ENCODE results near the gene HES2. TPM values are rescaled to one million over a fixed set of nuclear protein-coding genes. Genes with fewer than 3 reads are reported as not detected.
A peak's percentile ranks its signal among the peaks of the same experiment; 100 is the strongest.
"Not testable (repeated sequence)": the region's sequence is repeated elsewhere in the genome, so short reads cannot be mapped to it uniquely, and the experiment has no call there.

Gene HES2
- total RNA-seq, 1 donor from 2014 or later, result not detected

- DNase-seq (ENCODE audit: missing footprints); ATAC-seq; intact Hi-C loops (cut with DNase I): not testable (repeated sequence)
Measured at GRCh38 chr1:6455752-6456520, 36.2 kb upstream of the HES2 start.

GRCh38 chr1:6454856-6455751, 35.4 kb upstream of the HES2 start:
- intact Hi-C loops (cut with DNase I), result no loop called here
- ATAC-seq (no peak), DNase-seq (ENCODE audit: missing footprints) (no peak)

GRCh38 chr1:6453895-6454855, 34.5 kb upstream of the HES2 start:
- intact Hi-C loops (cut with DNase I); DNase-seq (ENCODE audit: missing footprints); ATAC-seq: not testable (repeated sequence)

- ATAC-seq, result no peak
Measured at GRCh38 chr1:6450943-6451373, 31.2 kb upstream of the HES2 start.

GRCh38 chr1:6450486-6450885, 30.8 kb upstream of the HES2 start:
- ATAC-seq; intact Hi-C loops (cut with DNase I); DNase-seq (ENCODE audit: missing footprints): not testable (repeated sequence)

More at GRCh38 chr1:6450943-6451373, 31.2 kb upstream of the HES2 start:
- no peak for DNase-seq (ENCODE audit: missing footprints)
- intact Hi-C loops (cut with DNase I), result no loop called here

GRCh38 chr1:6450005-6450450, 30.3 kb upstream of the HES2 start:
- no peak for ATAC-seq
- intact Hi-C loops (cut with DNase I), result no loop called here
- no peak for DNase-seq (ENCODE audit: missing footprints)

- intact Hi-C loops (cut with DNase I), result no loop called here
- DNase-seq (ENCODE audit: missing footprints) (no peak), ATAC-seq (peak; percentile 53)
Measured at GRCh38 chr1:6448749-6449631, 29.3 kb upstream of the HES2 start.

GRCh38 chr1:6447818-6448748, 28.4 kb upstream of the HES2 start:
- DNase-seq (ENCODE audit: missing footprints) (no peak), ATAC-seq (no peak)
- intact Hi-C loops (cut with DNase I), result no loop called here

- ATAC-seq (no peak), DNase-seq (ENCODE audit: missing footprints) (no peak)
- intact Hi-C loops (cut with DNase I), result no loop called here
Measured at GRCh38 chr1:6447016-6447817, 27.5 kb upstream of the HES2 start.

- DNase-seq (ENCODE audit: missing footprints), result no peak
- no peak for ATAC-seq
- intact Hi-C loops (cut with DNase I), result no loop called here
Measured at GRCh38 chr1:6446665-6447015, 26.9 kb upstream of the HES2 start.

- intact Hi-C loops (cut with DNase I); ATAC-seq; DNase-seq (ENCODE audit: missing footprints): not testable (repeated sequence)
Measured at GRCh38 chr1:6445929-6446328, 26.2 kb upstream of the HES2 start.

- ATAC-seq (peak; percentile 49), DNase-seq (ENCODE audit: missing footprints) (no peak)
- intact Hi-C loops (cut with DNase I), result no loop called here
Measured at GRCh38 chr1:6445062-6445763, 25.5 kb upstream of the HES2 start.

- intact Hi-C loops (cut with DNase I), result no loop called here
- ATAC-seq (no peak), DNase-seq (ENCODE audit: missing footprints) (no peak)
Measured at GRCh38 chr1:6444377-6444776, 24.7 kb upstream of the HES2 start.

GRCh38 chr1:6443339-6444115, 23.8 kb upstream of the HES2 start:
- DNase-seq (ENCODE audit: missing footprints), result no peak
- intact Hi-C loops (cut with DNase I), result no loop called here
- no peak for ATAC-seq

GRCh38 chr1:6441586-6441985, 21.9 kb upstream of the HES2 start:
- no peak for ATAC-seq
- DNase-seq (ENCODE audit: missing footprints), result no peak
- intact Hi-C loops (cut with DNase I), result no loop called here
